CD4-positive, alpha-beta T cell treated with Interleukin-4 for 4 hours (primary cell): Measurements from ENCODE around the gene LIMCH1.

Experiments
- DNase-seq: peaks from one replicate; pipeline ENCODE4 v3.0.0-alpha.2; 2020

Gene LIMCH1

DNA sequence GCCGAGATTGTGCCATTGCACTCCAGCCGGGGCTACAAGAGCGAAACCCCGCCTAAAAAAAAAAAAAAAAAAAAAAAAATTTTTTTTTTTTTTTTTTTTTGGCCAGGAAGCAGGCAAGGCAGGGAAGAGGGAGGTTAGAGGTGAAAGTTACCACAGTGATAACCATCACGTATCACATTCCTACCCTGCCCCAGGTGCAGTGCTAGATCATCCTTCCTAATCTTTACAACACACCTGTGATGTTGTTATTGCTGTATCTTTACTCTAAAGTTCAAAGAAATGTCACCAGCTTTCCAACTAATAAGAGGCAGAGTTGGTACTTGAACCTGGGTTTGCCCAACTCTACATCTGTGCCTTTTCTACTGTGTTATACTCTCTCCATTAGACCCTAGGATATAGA is 7.2 kb upstream of the LIMCH1 start:
- no peak for DNase-seq

DNA sequence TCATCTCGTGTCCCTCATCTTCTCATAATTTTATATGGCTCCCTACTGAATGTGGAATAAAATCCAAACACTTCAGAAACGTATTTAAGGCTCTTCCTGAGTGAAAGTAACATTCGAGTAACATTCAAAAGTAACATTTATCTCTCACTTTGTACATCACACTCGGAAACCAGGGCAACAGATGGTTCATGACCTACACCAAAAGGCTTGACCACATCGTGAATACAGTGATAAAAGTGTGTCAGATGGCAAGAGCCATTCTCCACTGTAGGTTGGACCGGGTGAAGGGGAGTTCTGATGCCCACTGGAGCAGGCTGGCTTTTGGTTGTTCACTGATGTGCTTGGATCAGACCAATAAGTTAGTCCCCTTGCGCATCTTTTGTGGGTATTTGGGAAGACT is 5.6 kb upstream of the LIMCH1 start:
- no peak for DNase-seq

GRCh38 chr4:41532882-41533281 is 5.1 kb upstream of the LIMCH1 start:
- DNase-seq = no peak

- no peak for DNase-seq
These were observed 4.3 kb upstream of the LIMCH1 start for GRCh38 chr4:41533680-41534079.

DNA sequence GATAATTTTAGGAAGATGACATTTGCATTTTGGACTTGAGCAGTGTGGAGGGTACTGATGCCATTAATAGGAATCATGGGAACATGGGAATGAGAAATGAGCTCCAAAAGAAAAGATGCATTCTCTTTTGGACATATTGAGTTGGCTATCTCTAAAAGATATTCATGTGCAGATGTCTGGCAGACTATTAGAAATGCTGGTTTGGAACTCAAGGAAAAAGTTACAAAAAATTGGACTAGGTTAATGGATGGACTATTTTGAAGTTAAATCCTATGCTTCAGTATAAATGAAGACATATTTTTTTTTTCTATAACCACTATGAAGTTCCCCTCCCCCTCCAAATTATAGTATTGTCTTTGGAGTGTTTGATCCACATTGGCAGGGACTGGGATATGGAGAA is 3.6 kb upstream of the LIMCH1 start:
- DNase-seq = no peak

- no peak for DNase-seq
These were observed 2.0 kb upstream of the LIMCH1 start for GRCh38 chr4:41535911-41536371.

DNA sequence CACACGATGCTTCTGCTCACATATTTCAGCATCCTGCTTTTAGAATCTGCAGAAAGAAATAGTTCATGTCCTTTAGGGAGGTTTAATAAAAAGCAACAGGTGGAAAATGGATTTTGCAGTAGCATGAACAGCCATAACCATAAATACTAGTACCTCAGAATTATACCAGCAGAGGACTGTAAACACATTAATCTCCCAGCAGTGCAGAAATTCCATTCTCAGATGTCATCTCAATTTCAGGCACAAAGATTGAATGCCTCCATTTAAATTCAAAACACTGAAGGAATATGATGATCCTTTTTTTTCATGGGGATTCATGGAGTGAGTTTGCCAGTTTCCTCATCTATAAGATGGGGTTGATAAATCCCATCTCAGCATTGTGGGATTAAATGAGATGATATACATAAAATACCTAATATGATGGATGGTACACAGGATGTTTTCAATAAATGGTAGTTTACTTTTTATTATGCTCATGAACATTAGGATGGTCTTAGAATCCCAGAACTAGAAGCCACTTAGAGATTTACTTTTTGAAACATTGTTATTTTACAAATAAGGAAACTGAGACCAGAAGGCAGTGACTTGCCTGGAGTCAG is 566 bp upstream of the LIMCH1 start:
- no peak for DNase-seq

- no peak for DNase-seq
These were observed 1.0 kb downstream of the LIMCH1 start for GRCh38 chr4:41538887-41539498.

GRCh38 chr4:41539711-41540110 is 1.8 kb downstream of the LIMCH1 start:
- no peak for DNase-seq

GRCh38 chr4:41540687-41541086 is 2.7 kb downstream of the LIMCH1 start:
- DNase-seq = no peak

DNA sequence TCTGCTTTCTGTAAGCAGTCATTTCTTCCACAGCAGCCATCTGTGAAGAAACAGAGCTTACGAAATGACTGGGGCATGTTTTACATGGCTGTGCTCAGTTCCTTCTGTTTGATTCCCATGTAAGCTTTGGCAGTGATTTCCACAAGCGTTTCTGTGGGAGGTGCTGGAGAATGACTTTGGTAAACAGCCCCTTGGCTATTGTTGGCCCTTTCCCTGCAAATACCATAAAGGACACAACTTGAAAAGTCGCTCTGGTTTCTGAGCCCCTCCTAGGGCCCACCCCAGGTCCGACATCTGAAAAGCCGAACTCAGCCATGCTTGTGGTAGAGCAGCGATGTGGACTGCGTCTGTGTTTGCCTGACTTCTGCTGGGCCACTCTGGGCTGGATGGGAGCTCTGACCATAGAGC is 3.7 kb downstream of the LIMCH1 start:
- no peak for DNase-seq

GRCh38 chr4:41542526-41543275 is 4.7 kb downstream of the LIMCH1 start:
- no peak for DNase-seq

DNA sequence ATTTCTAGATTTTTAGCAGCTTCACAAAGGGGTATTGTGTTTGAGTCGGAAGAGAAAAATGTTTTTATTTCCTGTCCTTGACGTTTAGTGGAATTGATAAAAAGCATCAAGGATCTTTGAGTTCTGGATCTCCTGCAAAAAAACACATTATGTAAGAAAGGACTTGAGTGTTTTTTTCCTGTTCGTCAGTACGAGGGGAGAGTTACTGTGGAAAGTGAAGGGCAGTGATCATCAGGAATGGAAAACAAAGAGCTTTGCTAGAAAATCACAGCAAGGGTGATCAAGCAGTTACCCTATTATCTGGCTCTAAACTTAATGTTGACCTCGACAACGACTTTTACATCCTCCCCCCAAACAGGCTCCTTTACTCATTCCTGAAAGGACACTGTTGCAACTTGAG is 7.3 kb downstream of the LIMCH1 start:
- no peak for DNase-seq

DNA sequence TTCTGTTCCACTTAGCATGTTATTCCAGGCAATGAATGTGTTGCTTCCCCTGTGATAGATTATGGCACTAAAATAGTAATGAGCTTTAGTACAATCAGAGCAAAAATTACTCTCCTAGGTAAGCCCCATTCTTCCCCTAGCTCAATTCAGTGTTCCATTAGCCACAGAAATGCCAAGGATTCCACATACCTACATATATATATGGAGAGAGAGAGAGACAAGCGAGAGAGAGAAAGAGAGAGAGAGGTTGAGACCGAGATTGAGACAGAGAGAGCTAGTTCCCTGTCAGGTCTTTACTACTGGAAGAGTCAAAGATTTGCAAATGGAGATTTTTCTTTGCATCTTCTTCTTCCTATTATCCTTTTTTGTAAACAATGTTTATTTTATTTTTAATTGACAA is 8.7 kb downstream of the LIMCH1 start:
- DNase-seq = no peak

GRCh38 chr4:41548305-41548880 is 10.4 kb downstream of the LIMCH1 start:
- no peak for DNase-seq

GRCh38 chr4:41549478-41549877 is 11.5 kb downstream of the LIMCH1 start:
- no peak for DNase-seq

DNA sequence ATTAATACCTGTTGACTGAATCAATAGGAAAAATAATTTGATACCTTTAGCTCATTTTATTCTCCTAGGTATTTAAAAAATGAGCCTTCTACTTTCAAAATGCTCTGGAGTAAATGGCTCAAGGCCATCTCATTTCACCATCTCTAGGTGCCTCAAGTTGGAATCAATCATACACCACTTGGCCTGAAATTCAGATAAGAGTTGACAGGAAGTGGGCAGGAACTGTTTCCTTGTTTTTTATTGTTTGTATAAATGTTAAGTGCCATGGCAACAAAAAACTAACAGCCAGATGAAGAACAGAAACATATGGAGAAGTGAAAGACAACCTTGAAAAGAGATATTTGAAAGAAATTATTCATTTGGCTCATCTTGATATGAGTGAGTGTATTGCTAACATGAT is 12.4 kb downstream of the LIMCH1 start:
- DNase-seq = no peak

- DNase-seq = no peak
These were observed 13.6 kb downstream of the LIMCH1 start for GRCh38 chr4:41551536-41551935.

DNA sequence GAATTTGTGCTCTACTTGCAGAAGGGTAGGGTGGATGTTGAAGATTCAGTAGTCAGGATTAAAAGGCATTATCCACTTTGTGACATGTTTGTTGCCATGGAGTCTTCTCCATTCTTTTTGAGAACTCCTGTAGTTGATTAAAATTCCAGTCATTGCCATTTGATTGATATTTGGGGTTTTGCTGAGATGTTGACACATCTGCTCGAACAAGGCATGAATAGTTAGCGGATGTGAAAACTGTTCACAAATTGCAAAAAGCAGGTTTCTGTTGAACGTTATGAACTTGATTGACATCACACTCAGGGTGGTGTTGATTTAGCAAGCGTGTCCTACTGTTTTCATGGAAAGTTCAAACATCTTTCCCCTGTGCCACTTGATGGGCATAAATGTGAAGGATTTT is 16.9 kb downstream of the LIMCH1 start:
- DNase-seq = no peak

- DNase-seq = no peak
These were observed 18.6 kb downstream of the LIMCH1 start for GRCh38 chr4:41556526-41556925.

DNA sequence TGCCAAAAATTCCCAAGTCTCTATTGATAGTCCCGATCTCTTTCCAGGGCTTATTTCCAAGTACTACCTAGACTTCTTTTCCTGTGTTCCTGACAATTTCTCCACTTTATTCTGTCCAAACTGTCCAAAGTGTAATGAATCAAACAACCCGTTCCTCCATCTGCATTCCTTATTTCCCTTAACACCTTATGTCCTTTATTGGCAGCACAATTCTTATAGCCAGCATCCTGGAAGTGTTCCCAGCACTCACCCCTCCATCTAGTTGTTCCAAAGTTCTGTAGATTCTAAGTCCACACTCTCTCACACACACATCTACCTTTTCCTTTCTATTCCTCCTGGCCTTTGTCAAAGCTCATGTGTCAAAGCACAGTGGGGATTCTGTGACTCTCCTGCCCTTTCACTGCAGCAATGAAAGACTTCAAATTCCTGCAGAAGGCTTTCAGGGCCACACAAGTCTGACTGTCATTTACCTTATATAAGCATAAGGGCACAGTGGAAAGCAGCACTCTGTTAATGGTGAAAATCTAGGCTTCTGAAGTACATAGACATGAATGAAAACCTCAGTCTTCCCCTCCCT is 22.1 kb downstream of the LIMCH1 start:
- no peak for DNase-seq

DNA sequence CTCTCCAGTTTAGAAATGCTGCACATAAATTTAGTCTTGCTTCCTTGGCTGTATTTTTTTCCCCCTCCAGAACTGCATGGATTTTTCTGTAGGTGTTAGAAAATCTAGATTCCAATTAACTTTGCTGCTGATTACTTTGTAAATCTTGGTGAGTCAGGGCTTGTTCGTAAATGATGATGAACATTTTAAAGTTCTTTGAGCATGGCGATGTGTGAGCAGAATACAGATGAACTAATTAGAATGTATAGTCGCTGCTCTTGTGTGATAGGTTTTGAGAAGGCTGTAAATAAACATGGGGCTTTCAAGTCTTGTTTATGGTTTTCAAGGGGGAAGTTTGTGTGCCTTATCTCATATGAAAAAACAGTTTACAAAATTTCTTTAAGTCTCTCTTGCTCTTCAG is 23.3 kb downstream of the LIMCH1 start:
- DNase-seq = no peak

GRCh38 chr4:41567186-41567585 is 29.2 kb downstream of the LIMCH1 start:
- no peak for DNase-seq

DNA sequence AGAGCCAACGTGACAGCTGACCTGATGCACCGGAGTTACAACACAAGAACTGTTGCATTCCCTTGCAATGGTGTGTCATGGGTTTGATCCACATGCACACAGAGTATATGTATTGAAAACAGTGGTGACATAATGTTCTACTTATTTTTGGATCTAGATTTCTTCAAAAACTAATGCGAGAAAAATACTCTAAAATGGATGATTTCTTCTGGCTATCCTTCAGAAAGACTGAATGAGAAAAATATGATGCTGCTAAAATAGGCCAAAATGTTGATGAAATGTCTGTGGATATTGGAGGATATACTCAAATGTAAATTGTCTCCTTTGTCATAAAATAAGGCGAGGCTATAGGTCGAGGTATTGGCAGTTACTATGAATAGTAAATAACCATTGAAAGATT is 30.4 kb downstream of the LIMCH1 start:
- DNase-seq = no peak
